Brain microvascular endothelial cell (primary cell): ENCODE results near the gene DCST1.

Source experiments
- DNase-seq: peaks from one replicate; pipeline ENCODE4 v3.0.0-alpha.2; 2020
- H3K27ac ChIP-seq: fragments of 250-450 bp; sonication (Bioruptor Pico); 2 replicates; pipeline ENCODE4 v1.5.1; 2020; ENCODE audit warnings: mild to moderate bottlenecking, moderate library complexity
- H3K27me3 ChIP-seq: fragments of 250-450 bp; sonication (Bioruptor Pico); replicated peaks from 2 replicates; pipeline ENCODE4 v1.5.1; 2020; ENCODE audit warnings: mild to moderate bottlenecking
- H3K36me3 ChIP-seq: fragments of 250-450 bp; sonication (Bioruptor Pico); replicated peaks from 2 replicates; pipeline ENCODE4 v1.5.1; 2020; ENCODE audit warnings: mild to moderate bottlenecking
- H3K4me3 ChIP-seq: 2 replicates; pipeline ENCODE4 v1.5.1; 2011; ENCODE audit warnings: low read depth, mild to moderate bottlenecking, control low read depth, low read length, moderate library complexity
- in situ Hi-C: cut with HindIII; loops from 2 replicates; pipeline ENCODE4 v1.10.0; 2017; ENCODE audit warnings: low sequenced_read_pairs, low pct_ligation_motif_present
- TF ChIP-seq, protein P1 (sequence below): IDR thresholded peaks from 2 replicates; pipeline ENCODE4 v1.5.1; 2011; ENCODE audit warnings: low read depth, mild to moderate bottlenecking, moderate library complexity, low read length, control low read depth, inconsistent platforms; ENCODE audit errors: missing control alignments

The DCST1 gene

GRCh38 chr1:155043793-155044192 is 10.2 kb downstream of the DCST1 start:
- TF ChIP-seq, protein P1, sequence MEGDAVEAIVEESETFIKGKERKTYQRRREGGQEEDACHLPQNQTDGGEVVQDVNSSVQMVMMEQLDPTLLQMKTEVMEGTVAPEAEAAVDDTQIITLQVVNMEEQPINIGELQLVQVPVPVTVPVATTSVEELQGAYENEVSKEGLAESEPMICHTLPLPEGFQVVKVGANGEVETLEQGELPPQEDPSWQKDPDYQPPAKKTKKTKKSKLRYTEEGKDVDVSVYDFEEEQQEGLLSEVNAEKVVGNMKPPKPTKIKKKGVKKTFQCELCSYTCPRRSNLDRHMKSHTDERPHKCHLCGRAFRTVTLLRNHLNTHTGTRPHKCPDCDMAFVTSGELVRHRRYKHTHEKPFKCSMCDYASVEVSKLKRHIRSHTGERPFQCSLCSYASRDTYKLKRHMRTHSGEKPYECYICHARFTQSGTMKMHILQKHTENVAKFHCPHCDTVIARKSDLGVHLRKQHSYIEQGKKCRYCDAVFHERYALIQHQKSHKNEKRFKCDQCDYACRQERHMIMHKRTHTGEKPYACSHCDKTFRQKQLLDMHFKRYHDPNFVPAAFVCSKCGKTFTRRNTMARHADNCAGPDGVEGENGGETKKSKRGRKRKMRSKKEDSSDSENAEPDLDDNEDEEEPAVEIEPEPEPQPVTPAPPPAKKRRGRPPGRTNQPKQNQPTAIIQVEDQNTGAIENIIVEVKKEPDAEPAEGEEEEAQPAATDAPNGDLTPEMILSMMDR, result no peak
- H3K36me3 ChIP-seq, result no peaks in the 10 kb centered on the region
- no peak overlapping the region for H3K27ac ChIP-seq
- no peaks in the 10 kb centered on the region for H3K27me3 ChIP-seq
- H3K4me3 ChIP-seq, result no peak overlapping the region
- in situ Hi-C loops, result no loop called here
- no peak for DNase-seq

GRCh38 chr1:155044365-155044764 is 10.7 kb downstream of the DCST1 start:
- Histone ChIP-seq H3K4me3 (no peak overlapping the region), H3K36me3 (no peaks in the 10 kb centered on the region), H3K27ac (no peak overlapping the region), H3K27me3 (no peaks in the 10 kb centered on the region)
- in situ Hi-C loops, result no loop called here
- TF ChIP-seq, protein P1, result no peak
- no peak for DNase-seq

DNA sequence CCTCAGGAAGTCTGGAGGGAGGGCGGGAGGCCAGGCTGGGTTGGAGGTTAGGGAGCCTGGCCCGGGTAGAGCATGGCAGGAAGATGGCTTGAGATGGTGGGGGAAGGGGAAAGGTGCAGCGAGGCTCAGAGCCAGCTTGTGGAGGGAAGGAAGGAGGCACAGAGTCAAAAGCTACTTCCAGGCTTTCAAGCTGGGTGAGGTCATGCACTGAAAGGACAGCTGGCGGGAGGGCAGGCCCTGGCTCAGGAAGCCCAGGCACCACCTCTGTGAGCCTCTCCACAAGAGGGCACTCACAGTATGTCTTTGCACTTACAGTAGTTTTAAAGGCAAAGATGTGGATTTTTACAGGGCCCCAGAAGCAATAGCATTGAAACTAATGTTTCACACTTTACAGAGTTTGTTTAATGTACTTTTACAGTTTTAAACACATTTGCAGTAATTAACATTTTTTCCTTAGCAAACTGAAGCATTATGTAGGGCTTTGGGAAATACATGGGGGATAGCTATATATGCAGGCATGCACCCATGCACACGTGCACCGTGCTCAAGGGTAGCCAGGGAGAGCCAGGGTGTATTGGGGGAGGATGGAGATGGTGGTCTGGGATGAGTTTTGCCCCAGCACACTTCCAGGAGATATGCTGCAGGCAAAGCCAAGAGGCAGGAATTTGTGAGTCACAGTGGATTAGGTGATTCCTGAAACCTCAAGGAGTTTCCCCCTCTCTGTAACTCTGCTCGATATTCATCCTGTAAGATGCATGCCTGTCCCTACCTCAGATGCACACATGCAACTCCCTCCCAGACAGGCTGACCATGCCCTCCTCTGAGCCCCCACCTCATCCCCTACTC is 11.4 kb downstream of the DCST1 start:
- Histone ChIP-seq H3K27ac (no peak overlapping the region), H3K27me3 (no peaks in the 10 kb centered on the region), H3K4me3 (no peak overlapping the region), H3K36me3 (no peaks in the 10 kb centered on the region)
- TF ChIP-seq, protein P1, result peak; percentile 83
- DNase-seq, result peak; percentile 72
- in situ Hi-C loops, result no loop called here

GRCh38 chr1:155048449-155049334 is 15.1 kb downstream of the DCST1 start:
- in situ Hi-C loops, result no loop called here

GRCh38 chr1:155049651-155050559 is 16.3 kb downstream of the DCST1 start:
- in situ Hi-C loops, result no loop called here
- DNase-seq, result no peak

More at GRCh38 chr1:155048449-155049334, 15.1 kb downstream of the DCST1 start:
- TF ChIP-seq, protein P1, result no peak
- H3K4me3 ChIP-seq, result no peak overlapping the region
- no peak overlapping the region for H3K27ac ChIP-seq
- no peaks in the 10 kb centered on the region for H3K36me3 ChIP-seq
- no peak for DNase-seq
- no peaks in the 10 kb centered on the region for H3K27me3 ChIP-seq

More at GRCh38 chr1:155049651-155050559, 16.3 kb downstream of the DCST1 start:
- H3K4me3 ChIP-seq, result peak overlapping the region; percentile 67
- H3K36me3 ChIP-seq, result no peaks in the 10 kb centered on the region
- TF ChIP-seq, protein P1, result no peak
- H3K27me3 ChIP-seq, result no peaks in the 10 kb centered on the region
- no peak overlapping the region for H3K27ac ChIP-seq
